Measurements from ENCODE around the gene TMEM163. TPM values are rescaled to one million over a fixed set of nuclear protein-coding genes. Genes with fewer than 3 reads are reported as not detected.
A peak's percentile ranks its signal among the peaks of the same experiment; 100 is the strongest.

The TMEM163 gene
- total and polyA plus RNA-seq, 2 donors, result 5.0 TPM

DNA sequence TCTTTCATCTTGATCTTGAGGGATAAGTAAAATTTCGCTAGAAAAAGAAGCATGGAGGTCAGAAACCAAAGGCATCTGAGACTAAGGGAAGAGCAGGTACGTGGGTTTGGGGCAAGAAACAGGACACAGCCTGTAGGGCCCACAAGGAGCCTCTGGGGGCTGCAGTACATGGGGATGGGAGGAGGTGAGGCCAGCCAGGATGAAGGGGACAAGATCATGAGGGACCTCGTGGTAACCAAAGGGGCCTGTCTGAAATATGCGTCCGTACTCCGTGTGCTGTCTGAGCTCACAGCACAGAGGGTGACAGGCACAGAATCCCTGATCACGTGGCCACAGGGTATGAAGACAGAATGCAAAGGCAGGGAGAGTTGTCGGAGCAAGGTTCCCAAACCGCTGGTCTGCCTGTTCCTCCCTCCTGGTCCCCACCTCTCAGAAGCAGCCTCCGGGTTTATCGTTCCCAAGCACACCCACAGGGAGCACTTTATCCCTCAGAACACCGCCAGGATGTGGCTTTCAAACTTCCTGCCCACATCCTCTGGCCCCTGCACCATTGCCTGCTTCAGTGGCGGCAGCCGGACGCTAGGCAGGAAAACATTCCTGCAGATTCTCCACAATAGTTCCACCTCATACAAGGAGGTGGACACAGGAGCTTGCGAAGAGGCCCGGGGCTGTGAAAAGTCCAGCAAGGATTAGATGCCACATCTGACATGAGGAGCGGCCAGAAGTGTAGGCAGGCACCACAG lies 12.0 kb downstream of the TMEM163 start:
- H3K4me3 ChIP-seq (ENCODE audit: low read length in 2 of 2), result no peak overlapping the region
- DNase-seq (ENCODE audit: low read depth in 6 of 9, low spot score in 9 of 9), result peak in 1 of 9 donors; percentile 37
- peaks cover 4 to 16% of the 10 kb centered on the region in 2 donors for H3K4me1 ChIP-seq (ENCODE audit: control insufficient read depth in 2 of 2, insufficient read depth in 2 of 2, low read length in 2 of 2)
- H3K9me3 ChIP-seq (ENCODE audit: control insufficient read depth in 2 of 2, insufficient read depth in 1 of 2, low read length in 1 of 2), result no peaks in the 10 kb centered on the region
- no peak overlapping the region for H3K27ac ChIP-seq (ENCODE audit: low read depth in 1 of 2, low read length in 1 of 2)
- H3K36me3 ChIP-seq (ENCODE audit: control insufficient read depth in 2 of 2, insufficient read depth in 2 of 2, low read length in 1 of 2), result no peaks in the 10 kb centered on the region
- peaks cover 2 to 12% of the 10 kb centered on the region in 2 donors for H3K27me3 ChIP-seq (ENCODE audit: control insufficient read depth in 2 of 2, insufficient read depth in 1 of 2, low read length in 1 of 2)
- WGBS, result 9% methylated on average over 18 of the region's 18 CpGs

GRCh38 chr2:134705861-134706586 lies 12.8 kb downstream of the TMEM163 start:
- Histone ChIP-seq H3K9me3 (ENCODE audit: control insufficient read depth in 2 of 2, insufficient read depth in 1 of 2, low read length in 1 of 2) (no peaks in the 10 kb centered on the region), H3K27me3 (ENCODE audit: control insufficient read depth in 2 of 2, insufficient read depth in 1 of 2, low read length in 1 of 2) (peaks cover 2 to 12% of the 10 kb centered on the region in 2 donors), H3K4me1 (ENCODE audit: control insufficient read depth in 2 of 2, insufficient read depth in 2 of 2, low read length in 2 of 2) (peaks cover 4 to 16% of the 10 kb centered on the region in 2 donors), H3K27ac (ENCODE audit: low read depth in 1 of 2, low read length in 1 of 2) (no peak overlapping the region), H3K4me3 (ENCODE audit: low read length in 2 of 2) (no peak overlapping the region), H3K36me3 (ENCODE audit: control insufficient read depth in 2 of 2, insufficient read depth in 2 of 2, low read length in 1 of 2) (no peaks in the 10 kb centered on the region)
- WGBS, result 83% methylated on average over 21 of the region's 21 CpGs
- no peak for DNase-seq (ENCODE audit: low read depth in 6 of 9, low spot score in 9 of 9)

DNA sequence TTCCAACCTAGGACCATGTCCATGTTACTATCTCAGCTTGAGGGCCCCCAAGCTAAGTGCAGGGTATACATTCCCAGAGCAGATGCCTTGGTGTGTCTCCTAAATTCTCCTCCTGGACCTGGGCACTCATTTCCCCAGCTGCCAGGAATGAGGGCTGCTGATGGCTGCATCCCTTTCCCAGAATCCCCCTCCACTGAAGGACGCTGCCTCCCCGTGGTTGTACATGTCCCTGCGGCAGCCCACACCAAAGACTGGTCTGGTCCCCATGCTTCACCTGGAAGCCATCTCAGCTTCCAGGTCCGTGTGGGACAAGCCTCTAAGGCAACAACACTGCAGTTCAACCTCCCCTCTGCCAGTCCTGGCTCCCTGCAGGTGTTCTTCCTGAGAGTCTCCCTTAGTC lies 14.6 kb downstream of the TMEM163 start:
- Histone ChIP-seq H3K4me3 (ENCODE audit: low read length in 2 of 2) (no peak overlapping the region), H3K27ac (ENCODE audit: low read depth in 1 of 2, low read length in 1 of 2) (no peak overlapping the region), H3K4me1 (ENCODE audit: control insufficient read depth in 2 of 2, insufficient read depth in 2 of 2, low read length in 2 of 2) (peaks cover 4 to 16% of the 10 kb centered on the region in 2 donors), H3K36me3 (ENCODE audit: control insufficient read depth in 2 of 2, insufficient read depth in 2 of 2, low read length in 1 of 2) (no peaks in the 10 kb centered on the region), H3K9me3 (ENCODE audit: control insufficient read depth in 2 of 2, insufficient read depth in 1 of 2, low read length in 1 of 2) (no peaks in the 10 kb centered on the region), H3K27me3 (ENCODE audit: control insufficient read depth in 2 of 2, insufficient read depth in 1 of 2, low read length in 1 of 2) (peaks cover 0 to 12% of the 10 kb centered on the region in 2 donors)
- DNase-seq (ENCODE audit: low read depth in 6 of 9, low spot score in 9 of 9), result no peak
- WGBS, result 93% methylated on average over 4 of the region's 4 CpGs

DNA sequence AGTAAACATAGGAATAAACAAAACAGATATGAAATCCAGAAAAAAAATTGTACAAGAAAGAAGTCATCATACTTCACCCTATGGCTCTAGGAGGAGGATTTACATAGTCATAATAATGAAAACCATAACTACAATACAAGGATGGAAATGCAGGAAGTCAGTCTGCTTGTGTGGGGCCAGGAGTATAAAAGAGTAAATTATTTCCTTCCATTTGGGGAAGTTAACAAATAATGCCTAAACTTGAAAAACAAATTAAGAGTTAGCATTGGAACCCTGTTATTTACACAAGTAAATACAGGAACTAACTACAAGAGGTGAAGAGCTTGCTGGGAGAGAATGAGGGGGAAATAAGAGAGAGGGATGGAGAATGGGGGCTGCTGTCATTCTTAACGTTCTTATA lies 15.4 kb downstream of the TMEM163 start:
- no peak overlapping the region for H3K4me3 ChIP-seq (ENCODE audit: low read length in 2 of 2)
- H3K4me1 ChIP-seq (ENCODE audit: control insufficient read depth in 2 of 2, insufficient read depth in 2 of 2, low read length in 2 of 2), result peaks cover 4 to 16% of the 10 kb centered on the region in 2 donors
- 26% methylated on average over 1 of the region's 1 CpG for WGBS
- no peak for DNase-seq (ENCODE audit: low read depth in 6 of 9, low spot score in 9 of 9)
- no peaks in the 10 kb centered on the region for H3K9me3 ChIP-seq (ENCODE audit: control insufficient read depth in 2 of 2, insufficient read depth in 1 of 2, low read length in 1 of 2)
- H3K36me3 ChIP-seq (ENCODE audit: control insufficient read depth in 2 of 2, insufficient read depth in 2 of 2, low read length in 1 of 2), result no peaks in the 10 kb centered on the region
- H3K27ac ChIP-seq (ENCODE audit: low read depth in 1 of 2, low read length in 1 of 2), result no peak overlapping the region
- H3K27me3 ChIP-seq (ENCODE audit: control insufficient read depth in 2 of 2, insufficient read depth in 1 of 2, low read length in 1 of 2), result peaks cover 0 to 12% of the 10 kb centered on the region in 2 donors

DNA sequence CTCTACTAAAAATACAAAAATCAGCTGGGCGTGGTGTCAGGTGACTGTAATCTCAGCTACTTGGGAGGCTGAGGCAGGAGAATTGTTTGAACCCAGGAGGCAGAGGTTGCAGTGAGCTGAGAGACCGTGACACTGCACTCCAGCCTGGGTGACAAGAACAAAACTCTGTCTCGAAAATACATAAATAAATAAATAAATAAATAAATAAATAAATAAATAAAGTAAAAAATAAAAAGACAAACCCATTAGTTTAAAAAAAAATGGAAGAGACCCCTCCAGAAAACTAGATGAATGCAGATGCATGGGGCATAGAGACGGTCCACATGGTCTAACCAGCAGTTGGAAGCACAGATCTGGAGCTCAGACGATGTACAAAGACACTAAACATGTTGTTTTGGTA lies 18.1 kb downstream of the TMEM163 start:
- H3K27ac ChIP-seq (ENCODE audit: low read depth in 1 of 2, low read length in 1 of 2), result no peak overlapping the region
- H3K4me1 ChIP-seq (ENCODE audit: control insufficient read depth in 2 of 2, insufficient read depth in 2 of 2, low read length in 2 of 2), result peaks cover 0 to 2% of the 10 kb centered on the region in 2 donors
- peaks cover 0 to 4% of the 10 kb centered on the region in 2 donors for H3K27me3 ChIP-seq (ENCODE audit: control insufficient read depth in 2 of 2, insufficient read depth in 1 of 2, low read length in 1 of 2)
- no peak for DNase-seq (ENCODE audit: low read depth in 6 of 9, low spot score in 9 of 9)
- no peak overlapping the region for H3K4me3 ChIP-seq (ENCODE audit: low read length in 2 of 2)
- no peaks in the 10 kb centered on the region for H3K9me3 ChIP-seq (ENCODE audit: control insufficient read depth in 2 of 2, insufficient read depth in 1 of 2, low read length in 1 of 2)
- 96% methylated on average over 5 of the region's 5 CpGs for WGBS
- H3K36me3 ChIP-seq (ENCODE audit: control insufficient read depth in 2 of 2, insufficient read depth in 2 of 2, low read length in 1 of 2), result no peaks in the 10 kb centered on the region

- H3K4me3 ChIP-seq (ENCODE audit: low read length in 2 of 2), result no peak overlapping the region
- H3K27me3 ChIP-seq (ENCODE audit: control insufficient read depth in 2 of 2, insufficient read depth in 1 of 2, low read length in 1 of 2), result no peaks in the 10 kb centered on the region
- no peaks in the 10 kb centered on the region for H3K4me1 ChIP-seq (ENCODE audit: control insufficient read depth in 2 of 2, insufficient read depth in 2 of 2, low read length in 2 of 2)
- H3K27ac ChIP-seq (ENCODE audit: low read depth in 1 of 2, low read length in 1 of 2), result no peak overlapping the region
- H3K9me3 ChIP-seq (ENCODE audit: control insufficient read depth in 2 of 2, insufficient read depth in 1 of 2, low read length in 1 of 2), result no peaks in the 10 kb centered on the region
- H3K36me3 ChIP-seq (ENCODE audit: control insufficient read depth in 2 of 2, insufficient read depth in 2 of 2, low read length in 1 of 2), result no peaks in the 10 kb centered on the region
- DNase-seq (ENCODE audit: low read depth in 6 of 9, low spot score in 9 of 9), result no peak
These were observed 24.4 kb downstream of the TMEM163 start for GRCh38 chr2:134694411-134694810.

DNA sequence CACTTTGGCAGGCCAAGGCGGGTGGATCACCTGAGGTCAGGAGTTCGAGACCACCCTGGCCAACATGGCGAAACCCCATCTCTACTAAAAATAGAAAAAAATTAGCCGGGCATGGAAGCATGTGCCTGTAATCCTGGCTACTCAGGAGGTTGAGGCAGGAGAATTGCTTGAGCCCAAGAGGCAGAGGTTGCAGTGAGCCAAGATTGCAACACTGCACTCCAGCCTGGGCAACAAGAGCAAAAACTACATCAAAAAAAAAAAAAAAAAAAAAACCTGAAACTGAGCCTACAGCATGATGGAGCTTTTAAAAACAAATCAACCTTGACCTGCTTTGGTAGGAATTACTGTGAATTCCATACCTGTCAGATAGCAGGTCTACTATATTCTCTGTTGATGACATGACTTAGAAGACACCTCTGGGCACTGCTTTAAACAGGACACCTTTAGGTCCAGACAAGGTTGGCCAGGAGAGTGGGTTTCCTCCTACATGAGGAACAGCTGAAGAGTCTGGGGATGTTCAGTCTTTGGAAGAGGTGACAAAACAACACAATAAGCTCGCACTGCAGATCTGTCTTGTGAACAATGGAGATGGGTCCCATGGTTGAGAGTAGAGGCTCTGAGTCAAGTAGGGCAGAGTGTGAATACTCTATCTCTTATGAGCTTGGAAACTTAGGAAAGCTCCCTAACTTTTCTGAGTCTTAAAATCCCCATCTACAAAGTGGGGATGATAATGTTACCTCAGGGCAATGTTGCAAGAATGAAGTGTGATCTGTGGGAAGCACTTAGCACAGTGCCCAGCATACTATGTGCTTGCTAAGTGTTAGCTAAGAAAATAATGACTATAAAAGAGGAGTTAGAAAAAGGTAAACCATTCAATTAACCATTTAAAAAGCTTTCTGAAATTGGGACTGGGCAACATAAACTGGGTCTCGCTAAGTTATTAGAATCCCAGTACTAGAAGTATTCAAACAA lies 25.2 kb downstream of the TMEM163 start:
- Histone ChIP-seq H3K4me1 (ENCODE audit: control insufficient read depth in 2 of 2, insufficient read depth in 2 of 2, low read length in 2 of 2) (no peaks in the 10 kb centered on the region), H3K36me3 (ENCODE audit: control insufficient read depth in 2 of 2, insufficient read depth in 2 of 2, low read length in 1 of 2) (no peaks in the 10 kb centered on the region), H3K9me3 (ENCODE audit: control insufficient read depth in 2 of 2, insufficient read depth in 1 of 2, low read length in 1 of 2) (no peaks in the 10 kb centered on the region), H3K27me3 (ENCODE audit: control insufficient read depth in 2 of 2, insufficient read depth in 1 of 2, low read length in 1 of 2) (no peaks in the 10 kb centered on the region), H3K4me3 (ENCODE audit: low read length in 2 of 2) (no peak overlapping the region), H3K27ac (ENCODE audit: low read depth in 1 of 2, low read length in 1 of 2) (no peak overlapping the region)
- no peak for DNase-seq (ENCODE audit: low read depth in 6 of 9, low spot score in 9 of 9)
- WGBS, result 98% methylated on average over 6 of the region's 6 CpGs

DNA sequence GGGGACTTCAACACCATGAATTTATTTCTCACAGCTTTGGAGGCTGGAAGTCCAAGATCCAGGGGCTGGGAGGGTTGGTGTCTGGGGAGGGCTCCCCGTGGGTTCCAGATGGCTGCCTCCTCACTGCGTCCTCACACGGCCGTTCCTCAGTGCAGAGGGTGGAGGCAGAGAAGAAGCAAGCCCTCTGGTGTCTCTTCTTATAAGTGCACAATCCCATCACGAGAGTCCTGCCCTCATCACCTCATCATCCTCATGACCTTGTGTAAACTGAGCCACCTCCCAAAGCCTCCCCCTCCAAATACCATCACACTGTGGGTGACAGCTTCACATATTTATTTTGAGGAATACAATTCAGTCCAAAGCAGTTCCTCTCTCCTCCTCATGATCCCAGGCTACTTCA lies 26.3 kb downstream of the TMEM163 start:
- DNase-seq (ENCODE audit: low read depth in 6 of 9, low spot score in 9 of 9), result no peak
- Histone ChIP-seq H3K36me3 (ENCODE audit: control insufficient read depth in 2 of 2, insufficient read depth in 2 of 2, low read length in 1 of 2) (no peaks in the 10 kb centered on the region), H3K9me3 (ENCODE audit: control insufficient read depth in 2 of 2, insufficient read depth in 1 of 2, low read length in 1 of 2) (no peaks in the 10 kb centered on the region), H3K27me3 (ENCODE audit: control insufficient read depth in 2 of 2, insufficient read depth in 1 of 2, low read length in 1 of 2) (peaks cover 0 to 2% of the 10 kb centered on the region in 2 donors), H3K4me1 (ENCODE audit: control insufficient read depth in 2 of 2, insufficient read depth in 2 of 2, low read length in 2 of 2) (no peaks in the 10 kb centered on the region), H3K27ac (ENCODE audit: low read depth in 1 of 2, low read length in 1 of 2) (no peak overlapping the region), H3K4me3 (ENCODE audit: low read length in 2 of 2) (no peak overlapping the region)
- 86% methylated on average over 5 of the region's 5 CpGs for WGBS

All from thymus (tissue), 11 donors.